ENCODE results near the gene ARID1A. TPM values are rescaled to one million over a fixed set of nuclear protein-coding genes. Genes with fewer than 3 reads are reported as not detected.

Gene ARID1A
- total and polyA plus RNA-seq, 9 of the 15 experiments (the other 6 are each of a cell fraction or from before 2014, with no cell fraction given) = 8.3 to 88.3 (median 22.5) TPM

- TF ChIP-seq XRCC5 (IDR thresholded peaks at IDR 0.05; ENCODE audit: low read depth, low read length) (0 out of 2 replicates have a peak, but pooled peaks have one; percentile 33), ZNF511 (CRISPR knock-in tag; IDR thresholded peaks at IDR 0.05) (peak; percentile 80), SRSF1 (IDR thresholded peaks at IDR 0.05; ENCODE audit: low read depth, low read length) (no peak), HMGN3 (IDR thresholded peaks at IDR 0.05; ENCODE audit: borderline replicate concordance, extremely low read depth, insufficient read length, low read depth, low read length) (peak; percentile 42), NFIC (IDR thresholded peaks at IDR 0.05) (0 out of 2 replicates have a peak, but pooled peaks have one; percentile 4), ZNF384 (IDR thresholded peaks at IDR 0.05; ENCODE audit: low read depth, low read length) (peak; percentile 3; the same call in 1 of the 2 replicates), GTF2F1 (IDR thresholded peaks at IDR 0.05; ENCODE audit: low read depth, low read length) (no peak), ZNF644 (tag; IDR thresholded peaks at IDR 0.05; ENCODE audit: low read depth) (no peak), ZNF830 (CRISPR knock-in tag; IDR thresholded peaks at IDR 0.05) (no peak), MTA1 (IDR thresholded peaks at IDR 0.05; ENCODE audit: borderline replicate concordance) (peak; percentile 60; the same call in 1 of the 2 replicates), ZNF217 (CRISPR knock-in tag; IDR thresholded peaks at IDR 0.05) (no peak), ZBTB26 (CRISPR knock-in tag; IDR thresholded peaks at IDR 0.05) (no peak), ZBTB8A (IDR thresholded peaks at IDR 0.05; ENCODE audit: partially characterized antibody) (no peak), ELF2 (CRISPR knock-in tag; IDR thresholded peaks at IDR 0.05) (peak; percentile 46; the same call in 1 of the 2 replicates), TOE1 (IDR thresholded peaks at IDR 0.05; ENCODE audit: borderline replicate concordance) (peak; percentile 43), TOE1 (CRISPR knock-in tag; IDR thresholded peaks at IDR 0.05; ENCODE audit: borderline replicate concordance, low read depth) (no peak), ZNF586 (CRISPR knock-in tag; conservative IDR thresholded peaks at IDR 0.05) (no peak), TAF7 (tag; IDR thresholded peaks at IDR 0.05) (peak; percentile 41; the same call in 1 of the 2 replicates), GTF3C2 (IDR thresholded peaks at IDR 0.05; ENCODE audit: borderline replicate concordance, extremely low read depth, insufficient read length) (no peak), RB1 (IDR thresholded peaks at IDR 0.05; ENCODE audit: low read depth) (no peak), ZNF431 (CRISPR knock-in tag; IDR thresholded peaks at IDR 0.05) (no peak), ZNF121 (CRISPR knock-in tag; conservative IDR thresholded peaks at IDR 0.05) (no peak), ZNF263 (CRISPR knock-in tag; IDR thresholded peaks at IDR 0.05; ENCODE audit: borderline replicate concordance) (peak; percentile 53; the same call in 1 of the 2 replicates), KHSRP (IDR thresholded peaks at IDR 0.05) (no peak), RBFOX2 (IDR thresholded peaks at IDR 0.05; ENCODE audit: low read depth, low read length) (peak; percentile 85)
Measured at GRCh38 chr1:26697978-26698849, 2.4 kb downstream of the ARID1A start (continued).

All from K562 (cell line).